MM.1S (cell line): ENCODE results near the gene PCDHA12.

Source experiments
- EZH2 ChIP-seq: fragments of 300-600 bp; sonication (generic); optimal IDR thresholded peaks from 2 replicates; pipeline ENCODE3; 2017; ENCODE audit warnings: low read depth, mild to moderate bottlenecking, antibody characterized with exemption, low read length, mixed read lengths
- EZH2phosphoT487 ChIP-seq: fragments of 300-600 bp; sonication (generic); IDR thresholded peaks from 2 replicates; pipeline ENCODE4 v1.6.1; 2018; ENCODE audit warnings: antibody characterized with exemption, low read length
- TF ChIP-seq, protein P1 (sequence below): fragments of 300-600 bp; sonication (generic); IDR thresholded peaks from 2 replicates; pipeline ENCODE4 v1.5.1; 2016; ENCODE audit warnings: antibody characterized with exemption, low read length, mixed read lengths

DNA sequence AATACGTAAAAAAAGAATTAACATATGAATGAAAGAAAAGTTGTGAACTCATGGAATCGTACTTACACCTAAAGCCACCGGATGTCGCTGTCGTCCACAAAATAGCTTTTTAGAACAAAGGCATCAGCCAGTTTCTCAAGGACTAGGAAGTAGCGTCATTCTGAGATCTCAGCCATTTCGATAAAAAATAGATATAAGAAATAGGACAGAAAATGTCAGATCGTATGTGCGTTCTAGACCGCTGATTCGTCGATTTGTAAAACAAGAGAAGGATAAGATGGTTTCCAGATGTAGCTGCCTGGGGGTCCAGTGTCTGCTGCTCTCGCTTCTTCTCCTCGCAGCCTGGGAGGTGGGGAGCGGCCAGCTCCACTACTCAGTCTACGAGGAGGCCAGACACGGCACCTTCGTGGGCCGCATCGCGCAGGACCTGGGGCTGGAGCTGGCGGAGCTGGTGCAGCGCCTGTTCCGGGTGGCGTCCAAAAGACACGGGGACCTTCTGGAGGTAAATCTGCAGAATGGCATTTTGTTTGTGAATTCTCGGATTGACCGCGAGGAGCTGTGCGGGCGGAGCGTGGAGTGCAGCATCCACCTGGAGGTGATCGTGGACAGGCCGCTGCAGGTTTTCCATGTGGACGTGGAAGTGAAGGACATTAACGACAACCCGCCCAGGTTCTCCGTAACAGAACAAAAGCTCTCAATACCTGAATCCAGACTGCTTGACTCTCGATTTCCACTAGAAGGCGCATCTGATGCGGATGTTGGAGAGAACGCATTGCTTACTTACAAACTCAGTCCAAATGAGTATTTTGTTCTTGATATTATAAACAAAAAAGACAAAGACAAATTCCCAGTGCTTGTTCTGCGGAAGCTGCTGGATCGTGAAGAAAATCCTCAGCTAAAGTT is 19.1 kb upstream of the PCDHA12 start, which contains the start of gene PCDHA10:
- TF ChIP-seq, protein P1, sequence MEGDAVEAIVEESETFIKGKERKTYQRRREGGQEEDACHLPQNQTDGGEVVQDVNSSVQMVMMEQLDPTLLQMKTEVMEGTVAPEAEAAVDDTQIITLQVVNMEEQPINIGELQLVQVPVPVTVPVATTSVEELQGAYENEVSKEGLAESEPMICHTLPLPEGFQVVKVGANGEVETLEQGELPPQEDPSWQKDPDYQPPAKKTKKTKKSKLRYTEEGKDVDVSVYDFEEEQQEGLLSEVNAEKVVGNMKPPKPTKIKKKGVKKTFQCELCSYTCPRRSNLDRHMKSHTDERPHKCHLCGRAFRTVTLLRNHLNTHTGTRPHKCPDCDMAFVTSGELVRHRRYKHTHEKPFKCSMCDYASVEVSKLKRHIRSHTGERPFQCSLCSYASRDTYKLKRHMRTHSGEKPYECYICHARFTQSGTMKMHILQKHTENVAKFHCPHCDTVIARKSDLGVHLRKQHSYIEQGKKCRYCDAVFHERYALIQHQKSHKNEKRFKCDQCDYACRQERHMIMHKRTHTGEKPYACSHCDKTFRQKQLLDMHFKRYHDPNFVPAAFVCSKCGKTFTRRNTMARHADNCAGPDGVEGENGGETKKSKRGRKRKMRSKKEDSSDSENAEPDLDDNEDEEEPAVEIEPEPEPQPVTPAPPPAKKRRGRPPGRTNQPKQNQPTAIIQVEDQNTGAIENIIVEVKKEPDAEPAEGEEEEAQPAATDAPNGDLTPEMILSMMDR = peak; percentile 10; the same call in 1 of the 2 replicates
- TF ChIP-seq EZH2 = no peak
- TF ChIP-seq EZH2phosphoT487 = no peak
